Measurements from ENCODE around the gene LRRC8E.

- TF ChIP-seq CTCF (IDR thresholded peaks at IDR 0.05) (peak; percentile 13 to 63 (median 40)), POLR2A (IDR thresholded peaks at IDR 0.05) (no peak)
Observed at GRCh38 chr19:7917267-7918061, 29.2 kb downstream of the LRRC8E start.

Data from sigmoid colon (tissue), 3 donors.